Measurements from ENCODE around the gene SYCP2L.
"Not testable (repeated sequence)": the region's sequence is repeated elsewhere in the genome, so short reads cannot be mapped to it uniquely, and the experiment has no call there.

Gene SYCP2L

GRCh38 chr6:10886691-10887502 lies at the start of gene SYCP2L:
SYCP2L (plus strand) TSS chr6:10887052; CDS start chr6:10887127, 75 bp downstream.
- peak; percentile 64 to 70 for DNase-seq

- DNase-seq = peak in 1 of 2 experiments; percentile 48
Observed at GRCh38 chr6:10837622-10837994, 49.2 kb upstream of the SYCP2L start.

GRCh38 chr6:10837995-10838793 lies 48.7 kb upstream of the SYCP2L start, which contains the start of gene MAK:
MAK (minus strand) TSS chr6:10838539; CDS start chr6:10830648, 7,891 bp downstream.
- DNase-seq = peak; percentile 92

GRCh38 chr6:10838794-10839333 lies 48.0 kb upstream of the SYCP2L start:
- peak; percentile 50 to 64 for DNase-seq

- DNase-seq = no peak
Observed at GRCh38 chr6:10843554-10843953, 43.3 kb upstream of the SYCP2L start.

GRCh38 chr6:10847684-10848083 lies 39.2 kb upstream of the SYCP2L start:
- DNase-seq = no peak

GRCh38 chr6:10849901-10850300 lies 37.0 kb upstream of the SYCP2L start:
- DNase-seq = no peak

- no peak for DNase-seq
Observed at GRCh38 chr6:10850728-10851127, 36.1 kb upstream of the SYCP2L start.

GRCh38 chr6:10852361-10852960 lies 34.4 kb upstream of the SYCP2L start:
- DNase-seq = no peak

GRCh38 chr6:10853849-10854300 lies 33.0 kb upstream of the SYCP2L start:
- not testable (repeated sequence) for DNase-seq

GRCh38 chr6:10854922-10855632 lies 31.8 kb upstream of the SYCP2L start:
- no peak for DNase-seq

- DNase-seq = no peak
Observed at GRCh38 chr6:10857259-10857658, 29.6 kb upstream of the SYCP2L start.

GRCh38 chr6:10861086-10861485 lies 25.8 kb upstream of the SYCP2L start:
- no peak for DNase-seq

GRCh38 chr6:10862361-10862760 lies 24.5 kb upstream of the SYCP2L start:
- DNase-seq = no peak

- not testable (repeated sequence) for DNase-seq
Observed at GRCh38 chr6:10863031-10863430, 23.8 kb upstream of the SYCP2L start.

- DNase-seq = not testable (repeated sequence)
Observed at GRCh38 chr6:10866709-10867108, 20.1 kb upstream of the SYCP2L start.

- no peak for DNase-seq
Observed at GRCh38 chr6:10867952-10868351, 18.9 kb upstream of the SYCP2L start.

- no peak for DNase-seq
Observed at GRCh38 chr6:10873374-10873773, 13.5 kb upstream of the SYCP2L start.

GRCh38 chr6:10874207-10874606 lies 12.6 kb upstream of the SYCP2L start:
- no peak for DNase-seq

- no peak for DNase-seq
Observed at GRCh38 chr6:10875026-10875425, 11.8 kb upstream of the SYCP2L start.

- no peak for DNase-seq
Observed at GRCh38 chr6:10877012-10877411, 9.8 kb upstream of the SYCP2L start.

- DNase-seq = no peak
Observed at GRCh38 chr6:10877871-10878270, 9.0 kb upstream of the SYCP2L start.
